IMR-90 (cell line): ENCODE measurements around the gene TXLNA. TPM values are rescaled to one million over a fixed set of nuclear protein-coding genes. Genes with fewer than 3 reads are reported as not detected.

Source experiments
- ATAC-seq: fragments of 200-7000 bp; cut with Tn5 transposase; 2 replicates; pipeline ENCODE4 v1.9.1; 2020; ENCODE audit warnings: low read depth, mild to moderate bottlenecking, moderate library complexity
- BruUV-seq: library from RNA; stranded (reverse); fragments of 400-500 nt; replicated peaks from 2 replicates; lab custom pipeline; 2021; lab: Mats Ljungman, UMichigan
- CTCF ChIA-PET: fragments of 300-600 bp; formaldehyde crosslinking; extraction: SDS; loops from one replicate; lab custom pipeline; 2021; ENCODE audit warnings: antibody characterized with exemption; lab: Yijun Ruan, JAX
- POLR2A ChIA-PET: fragments of 300-600 bp; sonication (Branson Sonifier 250); formaldehyde crosslinking; loops from one replicate; lab custom pipeline; 2022; ENCODE audit warnings: antibody characterized with exemption; ENCODE audit not compliant: unreplicated experiment; lab: Charles Lee
- DNase-seq: peaks from one replicate; pipeline ENCODE4 v3.0.0; 2013
- H2AFZ ChIP-seq: replicated peaks from 2 replicates; pipeline ENCODE3; 2013; ENCODE audit warnings: low read length, mild to moderate bottlenecking; ENCODE audit not compliant: poor library complexity
- H2AK5ac ChIP-seq: 2 replicates; pipeline ENCODE4 v1.6.1; 2013; ENCODE audit warnings: low read depth, low read length, inconsistent platforms
- H2AK9ac ChIP-seq: replicated peaks from 2 replicates; pipeline ENCODE3; 2013; ENCODE audit warnings: mild to moderate bottlenecking, low read depth, low read length, moderate library complexity; ENCODE audit not compliant: poor library complexity
- H2BK120ac ChIP-seq: 2 replicates; pipeline ENCODE4 v1.6.1; 2013; ENCODE audit warnings: low read depth, low read length, inconsistent platforms
- H2BK15ac ChIP-seq: 3 replicates; pipeline ENCODE4 v1.6.1; 2013; ENCODE audit warnings: low read depth, low read length, inconsistent platforms
- H2BK20ac ChIP-seq: 2 replicates; pipeline ENCODE4 v1.6.1; 2013; ENCODE audit warnings: low read depth, mild to moderate bottlenecking, inconsistent platforms, low read length, moderate library complexity
- H2BK5ac ChIP-seq: 2 replicates; pipeline ENCODE4 v1.6.1; 2013; ENCODE audit warnings: mild to moderate bottlenecking, low read depth, low read length, inconsistent platforms; ENCODE audit not compliant: poor library complexity, severe bottlenecking
- H3K14ac ChIP-seq: replicated peaks from 2 replicates; pipeline ENCODE4 v1.6.1; 2013; ENCODE audit warnings: low read depth, low read length, inconsistent platforms
- H3K18ac ChIP-seq: 2 replicates; pipeline ENCODE4 v1.6.1; 2013; ENCODE audit warnings: low read depth, low read length, control low read depth
- H3K23ac ChIP-seq: 2 replicates; pipeline ENCODE4 v1.6.1; 2013; ENCODE audit warnings: low read depth, low read length, inconsistent platforms
- H3K27ac ChIP-seq: 2 replicates; pipeline ENCODE4 v1.5.1; 2013; ENCODE audit warnings: mild to moderate bottlenecking, control low read depth, low read length; ENCODE audit not compliant: insufficient read depth
- H3K27me3 ChIP-seq: 2 replicates; pipeline ENCODE4 v1.6.1; 2013; ENCODE audit warnings: low read length; ENCODE audit not compliant: control insufficient read depth, insufficient read depth
- H3K36me3 ChIP-seq: 2 replicates; pipeline ENCODE4 v1.6.1; 2013; ENCODE audit warnings: low read length, mixed read lengths; ENCODE audit not compliant: control insufficient read depth, insufficient read depth
- H3K4ac ChIP-seq: 2 replicates; pipeline ENCODE4 v1.6.1; 2013; ENCODE audit warnings: low read depth, low read length, inconsistent platforms
- H3K4me1 ChIP-seq: 2 replicates; pipeline ENCODE4 v1.6.1; 2013; ENCODE audit warnings: low read length, mixed read lengths; ENCODE audit not compliant: control insufficient read depth, insufficient read depth
- H3K4me2 ChIP-seq: 2 replicates; pipeline ENCODE4 v1.6.1; 2013; ENCODE audit warnings: low read depth, mild to moderate bottlenecking, control low read depth, low read length, moderate library complexity
- H3K4me3 ChIP-seq: 2 replicates; pipeline ENCODE4 v1.5.1; 2013; ENCODE audit warnings: low read depth, mild to moderate bottlenecking, control low read depth, low read length, moderate library complexity; ENCODE audit not compliant: insufficient read depth
- H3K56ac ChIP-seq: 2 replicates; pipeline ENCODE4 v1.6.1; 2013; ENCODE audit warnings: low read length, inconsistent platforms; ENCODE audit not compliant: insufficient read depth; ENCODE audit errors: extremely low read depth
- H3K79me1 ChIP-seq, 2 experiments: 2 replicates each; pipeline ENCODE4 v1.6.1; 2013; ENCODE audit warnings: low read length in 2 of 2, inconsistent platforms in 1 of 2, low read depth in 1 of 2
- H3K9ac ChIP-seq: 2 replicates; pipeline ENCODE4 v1.6.1; 2013; ENCODE audit warnings: low read depth, low read length, control low read depth
- H3K9me1 ChIP-seq: 2 replicates; pipeline ENCODE4 v1.6.1; 2013; ENCODE audit warnings: low read length, inconsistent platforms; ENCODE audit not compliant: insufficient read depth
- H3K9me3 ChIP-seq: 2 replicates; pipeline ENCODE4 v1.6.1; 2013; ENCODE audit warnings: low read length; ENCODE audit not compliant: control insufficient read depth, insufficient read depth
- H4K20me1 ChIP-seq: 2 replicates; pipeline ENCODE4 v1.6.1; 2013; ENCODE audit warnings: low read length, inconsistent platforms; ENCODE audit not compliant: insufficient read depth
- H4K5ac ChIP-seq: 2 replicates; pipeline ENCODE4 v1.6.1; 2013; ENCODE audit warnings: mild to moderate bottlenecking, low read depth, low read length, control low read depth
- H4K8ac ChIP-seq, 2 experiments: 2 replicates each; pipeline ENCODE4 v1.6.1; 2013; ENCODE audit warnings: low read depth in 2 of 2, low read length in 2 of 2, control low read depth in 1 of 2, inconsistent platforms in 1 of 2
- H4K91ac ChIP-seq: 2 replicates; pipeline ENCODE4 v1.6.1; 2013; ENCODE audit warnings: low read depth, low read length, inconsistent platforms; ENCODE audit not compliant: insufficient read depth
- BHLHE40 ChIP-seq: fragments of 150-350 bp; IDR thresholded peaks from 2 replicates; pipeline ENCODE4 v1.6.1; 2016; ENCODE audit warnings: mild to moderate bottlenecking, low read depth, low read length
- CEBPB ChIP-seq: IDR thresholded peaks from 2 replicates; pipeline ENCODE4 v1.6.1; 2012; ENCODE audit warnings: low read depth, low read length, improper control_type of control experiment
- CHD1 ChIP-seq: IDR thresholded peaks from 2 replicates; pipeline ENCODE4 v1.6.1; 2012; ENCODE audit warnings: low read depth, low read length, improper control_type of control experiment
- FOS ChIP-seq: fragments of 150-350 bp; IDR thresholded peaks from 2 replicates; pipeline ENCODE4 v1.6.1; 2016; ENCODE audit warnings: low read depth, low read length
- MAFK ChIP-seq: IDR thresholded peaks from 2 replicates; pipeline ENCODE4 v1.6.1; 2012; ENCODE audit warnings: low read depth, low read length, improper control_type of control experiment
- MAZ ChIP-seq: IDR thresholded peaks from 2 replicates; pipeline ENCODE4 v1.6.1; 2012; ENCODE audit warnings: low read depth, mild to moderate bottlenecking, low read length, improper control_type of control experiment, moderate library complexity, borderline replicate concordance
- MXI1 ChIP-seq: IDR thresholded peaks from 2 replicates; pipeline ENCODE4 v1.6.1; 2012; ENCODE audit warnings: low read depth, mild to moderate bottlenecking, low read length, moderate library complexity, borderline replicate concordance
- NFE2L2 ChIP-seq: fragments of 150-350 bp; IDR thresholded peaks from 2 replicates; pipeline ENCODE4 v1.6.1; 2016; ENCODE audit warnings: low read depth, mild to moderate bottlenecking, low read length
- POLR2A ChIP-seq: IDR thresholded peaks from 2 replicates; pipeline ENCODE4 v1.6.1; 2012; ENCODE audit warnings: mild to moderate bottlenecking, low read depth, low read length
- RAD21 ChIP-seq: IDR thresholded peaks from 2 replicates; pipeline ENCODE4 v1.6.1; 2012; ENCODE audit warnings: low read length, improper control_type of control experiment
- RCOR1 ChIP-seq: IDR thresholded peaks from 2 replicates; pipeline ENCODE4 v1.6.1; 2012; ENCODE audit warnings: mild to moderate bottlenecking, low read length, improper control_type of control experiment; ENCODE audit not compliant: insufficient replicate concordance
- RFX5 ChIP-seq: IDR thresholded peaks from 2 replicates; pipeline ENCODE4 v1.8.0; 2012; ENCODE audit warnings: low read depth, mild to moderate bottlenecking, low read length, moderate library complexity
- SMC3 ChIP-seq: fragments of 150-350 bp; IDR thresholded peaks from 2 replicates; pipeline ENCODE4 v1.6.1; 2016; ENCODE audit warnings: low read depth, mild to moderate bottlenecking, antibody characterized with exemption, low read length, moderate library complexity
- WGBS, 2 experiments: methylation state at CpG; one replicate each; pipeline versions ENCODE4 v1.1.5 to v1.1.7; 2013; ENCODE audit warnings: missing lambda C conversion rate in 2 of 2; ENCODE audit not compliant: insufficient read length in 1 of 2; ENCODE audit errors: extremely low coverage in 2 of 2; 5-methylcytosine and 5-hydroxymethylcytosine counted together
- dilution Hi-C: fragments of 300-500 bp; cut with HindIII; formaldehyde crosslinking; loops from one replicate; pipeline ENCODE4 v1.14.3; 2018; ENCODE audit warnings: low sequenced_read_pairs; ENCODE audit not compliant: unreplicated experiment
- in situ Hi-C: fragments of 300-500 bp; cut with MboI; formaldehyde crosslinking; loops from 3 replicates; pipeline ENCODE4 v1.14.3; 2019; ENCODE audit warnings: low sequenced_read_pairs, inconsistent platforms, mixed read lengths
- intact Hi-C: fragments of 100-400 bp; cut with micrococcal nuclease; formaldehyde crosslinking; loops from 2 replicates; pipeline ENCODE4 v1.10.0; 2022
- polyA plus RNA-seq, 3 experiments: library from polyadenylated mRNA; depleted of rRNA; stranded (reverse); fragments of >200 nt; gene quantifications; 2 replicates each; pipeline ENCODE4 v1.2.3, GENCODE V29; 2012; ENCODE audit warnings: low replicate concordance in 1 of 3
- total RNA-seq: library from RNA; depleted of rRNA; stranded (reverse); fragments of >200 nt; gene quantifications from 2 replicates; pipeline ENCODE4 v1.2.3, GENCODE V29; 2012
- TF ChIP-seq, protein P1 (sequence below): fragments of 150-350 bp; IDR thresholded peaks from 2 replicates; pipeline ENCODE4 v1.6.1; 2016; ENCODE audit warnings: low read depth, mild to moderate bottlenecking, low read length, moderate library complexity, borderline replicate concordance
- TF ChIP-seq, protein P2 (sequence below): conservative IDR thresholded peaks from 2 replicates; pipeline ENCODE4 v1.5.1; 2012; ENCODE audit warnings: mild to moderate bottlenecking, low read depth, low read length, improper control_type of control experiment
- TF ChIP-seq, protein P3 (sequence below): fragments of 150-350 bp; IDR thresholded peaks from 2 replicates; pipeline ENCODE4 v1.6.1; 2017; ENCODE audit warnings: mild to moderate bottlenecking, antibody characterized with exemption, low read length, low read depth

TXLNA gene
- total and polyA plus RNA-seq, 2 of the 4 experiments (the other 2 are of a cell fraction), result 47.6 to 102 TPM

DNA sequence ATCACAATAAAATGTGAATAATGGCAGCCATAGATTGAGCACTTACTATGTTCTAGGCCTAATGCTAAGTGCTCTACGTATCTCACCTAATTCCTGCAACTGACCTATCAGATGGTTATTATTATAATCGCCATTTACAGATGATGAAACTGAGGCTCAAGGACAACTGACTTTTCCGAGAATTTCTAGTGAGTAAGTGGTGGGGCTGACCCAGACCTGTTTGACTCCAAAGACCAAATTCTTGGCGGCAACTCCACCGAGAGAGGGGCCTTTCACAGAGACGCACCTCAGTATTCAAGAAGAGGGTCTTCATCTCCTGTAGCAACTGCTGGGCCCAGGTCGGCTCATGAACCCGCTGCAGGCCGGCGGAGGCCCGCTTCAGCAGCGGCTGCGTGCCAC is 42.1 kb downstream of the TXLNA start:
- CTCF ChIA-PET, result interaction anchor here (1.4 kb wide), 1 partner anchor 19 kb away, joined by 5 read pairs; no protein-coding TSS in a partner anchor
- peak overlapping the region; percentile 84 for H2AFZ ChIP-seq
- peak overlapping the region; percentile 37 for H2AK5ac ChIP-seq
- no peaks in the 10 kb centered on the region for H3K9me3 ChIP-seq
- peak overlapping the region; percentile 89 for H3K4ac ChIP-seq
- peaks cover 37 to 59% of the 10 kb centered on the region in 2 experiments for H3K79me1 ChIP-seq
- intact Hi-C loops (loop anchor here (5.0 kb wide), 1 partner anchor 71 kb away; the partner anchor contains the start of gene HDAC1), in situ Hi-C loops (no loop called here), dilution Hi-C loops (no loop called here)
- DNase-seq (no peak), ATAC-seq (no peak; the same call in 1 of the 2 replicates)
- H3K4me3 ChIP-seq, result peak overlapping the region; percentile 84
- H2BK20ac ChIP-seq, result no peak overlapping the region
- peak overlapping the region; percentile 71 for H2BK5ac ChIP-seq
- peak overlapping the region; percentile 86 for H3K27ac ChIP-seq
- H3K4me1 ChIP-seq, result peaks cover 12% of the 10 kb centered on the region
- peak overlapping the region; percentile 50 for H4K5ac ChIP-seq
- no peak overlapping the region for H2BK15ac ChIP-seq
- no TSS peak for BruUV-seq
- POLR2A ChIA-PET, result no interaction called here
- H3K56ac ChIP-seq, result peak overlapping the region; percentile 51; the same call in 1 of the 2 replicates
- peak overlapping the region; percentile 80 to 98; a peak in 3 of 4 replicates for H4K8ac ChIP-seq
- H3K9ac ChIP-seq, result peak overlapping the region; percentile 86
- no peaks in the 10 kb centered on the region for H3K27me3 ChIP-seq
- peaks cover 34% of the 10 kb centered on the region for H3K36me3 ChIP-seq
- H2BK120ac ChIP-seq, result no peak overlapping the region; the same call in 1 of the 2 replicates
- H2AK9ac ChIP-seq, result peak overlapping the region; percentile 83
- H3K9me1 ChIP-seq, result peaks cover 13% of the 10 kb centered on the region
- H4K91ac ChIP-seq, result peak overlapping the region; percentile 45; the same call in 1 of the 2 replicates
- no peak for TF ChIP-seq MXI1
- TF ChIP-seq RAD21, result no peak
- no peak for TF ChIP-seq RCOR1
- TF ChIP-seq CHD1, result no peak
- TF ChIP-seq NFE2L2, result no peak
- no peak for TF ChIP-seq MAFK
- TF ChIP-seq, protein P1, sequence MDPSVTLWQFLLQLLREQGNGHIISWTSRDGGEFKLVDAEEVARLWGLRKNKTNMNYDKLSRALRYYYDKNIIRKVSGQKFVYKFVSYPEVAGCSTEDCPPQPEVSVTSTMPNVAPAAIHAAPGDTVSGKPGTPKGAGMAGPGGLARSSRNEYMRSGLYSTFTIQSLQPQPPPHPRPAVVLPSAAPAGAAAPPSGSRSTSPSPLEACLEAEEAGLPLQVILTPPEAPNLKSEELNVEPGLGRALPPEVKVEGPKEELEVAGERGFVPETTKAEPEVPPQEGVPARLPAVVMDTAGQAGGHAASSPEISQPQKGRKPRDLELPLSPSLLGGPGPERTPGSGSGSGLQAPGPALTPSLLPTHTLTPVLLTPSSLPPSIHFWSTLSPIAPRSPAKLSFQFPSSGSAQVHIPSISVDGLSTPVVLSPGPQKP, result no peak
- TF ChIP-seq POLR2A, result no peak
- no peak for TF ChIP-seq FOS
- TF ChIP-seq SMC3, result no peak
- TF ChIP-seq RFX5, result no peak
- no peak for TF ChIP-seq BHLHE40
- TF ChIP-seq, protein P2, sequence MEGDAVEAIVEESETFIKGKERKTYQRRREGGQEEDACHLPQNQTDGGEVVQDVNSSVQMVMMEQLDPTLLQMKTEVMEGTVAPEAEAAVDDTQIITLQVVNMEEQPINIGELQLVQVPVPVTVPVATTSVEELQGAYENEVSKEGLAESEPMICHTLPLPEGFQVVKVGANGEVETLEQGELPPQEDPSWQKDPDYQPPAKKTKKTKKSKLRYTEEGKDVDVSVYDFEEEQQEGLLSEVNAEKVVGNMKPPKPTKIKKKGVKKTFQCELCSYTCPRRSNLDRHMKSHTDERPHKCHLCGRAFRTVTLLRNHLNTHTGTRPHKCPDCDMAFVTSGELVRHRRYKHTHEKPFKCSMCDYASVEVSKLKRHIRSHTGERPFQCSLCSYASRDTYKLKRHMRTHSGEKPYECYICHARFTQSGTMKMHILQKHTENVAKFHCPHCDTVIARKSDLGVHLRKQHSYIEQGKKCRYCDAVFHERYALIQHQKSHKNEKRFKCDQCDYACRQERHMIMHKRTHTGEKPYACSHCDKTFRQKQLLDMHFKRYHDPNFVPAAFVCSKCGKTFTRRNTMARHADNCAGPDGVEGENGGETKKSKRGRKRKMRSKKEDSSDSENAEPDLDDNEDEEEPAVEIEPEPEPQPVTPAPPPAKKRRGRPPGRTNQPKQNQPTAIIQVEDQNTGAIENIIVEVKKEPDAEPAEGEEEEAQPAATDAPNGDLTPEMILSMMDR, result no peak
- TF ChIP-seq, protein P3, sequence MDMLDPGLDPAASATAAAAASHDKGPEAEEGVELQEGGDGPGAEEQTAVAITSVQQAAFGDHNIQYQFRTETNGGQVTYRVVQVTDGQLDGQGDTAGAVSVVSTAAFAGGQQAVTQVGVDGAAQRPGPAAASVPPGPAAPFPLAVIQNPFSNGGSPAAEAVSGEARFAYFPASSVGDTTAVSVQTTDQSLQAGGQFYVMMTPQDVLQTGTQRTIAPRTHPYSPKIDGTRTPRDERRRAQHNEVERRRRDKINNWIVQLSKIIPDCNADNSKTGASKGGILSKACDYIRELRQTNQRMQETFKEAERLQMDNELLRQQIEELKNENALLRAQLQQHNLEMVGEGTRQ, result no peak
- TF ChIP-seq CEBPB, result no peak
- no peak for TF ChIP-seq MAZ
- H3K4me2 ChIP-seq, result peak overlapping the region; percentile 92
- no peak overlapping the region for H3K18ac ChIP-seq
- no CpG with 5 or more reads among the region's 13 CpGs for WGBS, 2 experiments
- peak overlapping the region; percentile 77 for H3K14ac ChIP-seq
- 0 out of 2 replicates have a peak, but pooled peaks cover 4% of the 10 kb centered on the region for H4K20me1 ChIP-seq
- peak overlapping the region; percentile 69 for H3K23ac ChIP-seq
